ENCODE data around the gene MYH6. TPM values are rescaled to one million over a fixed set of nuclear protein-coding genes. Genes with fewer than 3 reads are reported as not detected.
"Not testable (repeated sequence)": the region's sequence is repeated elsewhere in the genome, so short reads cannot be mapped to it uniquely, and the experiment has no call there.

Gene MYH6
- total RNA-seq, 1 experiment from 2014 or later: not detected

DNA sequence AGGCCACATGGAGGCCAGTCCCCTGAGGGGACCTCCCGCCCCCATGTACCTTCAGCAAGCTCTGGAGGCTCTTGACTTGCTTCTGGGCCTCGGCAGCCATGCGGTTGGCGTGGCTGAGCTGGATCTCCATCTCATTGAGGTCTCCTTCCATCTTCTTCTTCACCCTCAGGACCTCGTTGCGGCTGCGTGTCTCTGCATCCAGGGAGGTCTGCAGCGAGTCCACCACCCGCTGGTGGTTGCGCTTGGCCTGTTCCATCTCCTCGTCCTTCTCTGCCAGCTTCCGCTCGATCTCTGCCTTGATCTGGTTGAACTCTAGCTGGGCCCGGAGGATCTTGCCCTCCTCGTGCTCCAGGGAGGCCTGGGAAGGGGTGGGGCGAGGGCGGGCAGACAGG lies 21.8 kb downstream of the MYH6 start:
- CTCF ChIA-PET: interaction anchor here (0.6 kb wide), 1 partner anchor 67 kb away, joined by 8 read pairs; no protein-coding TSS in a partner anchor
- H3K4me1 ChIP-seq (ENCODE audit: control insufficient read depth, insufficient read depth, low read length); H3K27me3 ChIP-seq (ENCODE audit: control insufficient read depth, insufficient read depth, low read length); BruUV-seq (replicated peaks); intact Hi-C loops (cut with micrococcal nuclease; ENCODE audit: unreplicated experiment); DNase-seq (ENCODE audit: low read depth, low spot score); H3K36me3 ChIP-seq (ENCODE audit: control insufficient read depth, insufficient read depth, low read length); in situ Hi-C loops (cut with HindIII; ENCODE audit: low pct_unique_long_range_greater_than_20kb, low sequenced_read_pairs); H3K4me3 ChIP-seq (ENCODE audit: low read depth in 2 of 2, low read length in 2 of 2); ATAC-seq; POLR2A ChIA-PET; H3K9me3 ChIP-seq (ENCODE audit: control insufficient read depth, insufficient read depth, low read depth, low read length); H3K27ac ChIP-seq (ENCODE audit: low read length): not testable (repeated sequence)

DNA sequence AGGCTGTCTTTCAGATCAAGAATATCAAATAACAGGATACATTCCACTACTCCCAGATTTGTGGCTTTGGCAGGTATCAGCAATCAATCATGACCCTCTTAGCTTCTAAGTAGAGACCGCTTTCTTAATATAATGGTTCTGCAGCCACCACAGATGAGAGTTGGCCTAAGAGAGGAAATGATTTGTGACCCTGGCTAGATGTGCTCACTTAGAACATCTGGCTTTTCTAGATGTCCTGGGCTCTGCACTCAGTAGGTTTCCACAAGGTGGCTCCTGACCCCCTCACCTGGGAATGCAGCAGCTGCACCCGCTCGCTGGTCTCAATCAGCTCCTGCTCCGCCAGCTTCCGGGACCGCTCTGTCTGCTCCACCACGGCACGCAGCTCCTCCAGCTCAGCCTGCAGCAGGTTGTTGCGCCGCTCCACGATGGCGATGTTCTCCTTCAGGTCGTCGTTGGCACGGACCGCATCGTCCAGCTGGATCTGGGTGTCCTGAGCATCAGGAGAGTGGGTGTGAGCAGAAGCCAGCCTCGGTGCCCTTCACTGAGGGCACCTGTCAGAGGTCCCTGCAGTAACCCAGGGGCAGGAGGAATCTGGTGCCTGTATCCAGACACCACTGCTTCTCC lies 22.3 kb downstream of the MYH6 start:
- no peaks in the 10 kb centered on the region for H3K4me1 ChIP-seq (ENCODE audit: control insufficient read depth, insufficient read depth, low read length)
- ATAC-seq: no peak
- H3K4me3 ChIP-seq (ENCODE audit: low read depth in 2 of 2, low read length in 2 of 2): no peak overlapping the region
- TF ChIP-seq SIN3A (IDR thresholded peaks at IDR 0.05; ENCODE audit: borderline replicate concordance, insufficient read depth, low read depth, low read length): no peak
- TF ChIP-seq, protein P1, sequence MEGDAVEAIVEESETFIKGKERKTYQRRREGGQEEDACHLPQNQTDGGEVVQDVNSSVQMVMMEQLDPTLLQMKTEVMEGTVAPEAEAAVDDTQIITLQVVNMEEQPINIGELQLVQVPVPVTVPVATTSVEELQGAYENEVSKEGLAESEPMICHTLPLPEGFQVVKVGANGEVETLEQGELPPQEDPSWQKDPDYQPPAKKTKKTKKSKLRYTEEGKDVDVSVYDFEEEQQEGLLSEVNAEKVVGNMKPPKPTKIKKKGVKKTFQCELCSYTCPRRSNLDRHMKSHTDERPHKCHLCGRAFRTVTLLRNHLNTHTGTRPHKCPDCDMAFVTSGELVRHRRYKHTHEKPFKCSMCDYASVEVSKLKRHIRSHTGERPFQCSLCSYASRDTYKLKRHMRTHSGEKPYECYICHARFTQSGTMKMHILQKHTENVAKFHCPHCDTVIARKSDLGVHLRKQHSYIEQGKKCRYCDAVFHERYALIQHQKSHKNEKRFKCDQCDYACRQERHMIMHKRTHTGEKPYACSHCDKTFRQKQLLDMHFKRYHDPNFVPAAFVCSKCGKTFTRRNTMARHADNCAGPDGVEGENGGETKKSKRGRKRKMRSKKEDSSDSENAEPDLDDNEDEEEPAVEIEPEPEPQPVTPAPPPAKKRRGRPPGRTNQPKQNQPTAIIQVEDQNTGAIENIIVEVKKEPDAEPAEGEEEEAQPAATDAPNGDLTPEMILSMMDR (IDR thresholded peaks at IDR 0.05): no peak
- TF ChIP-seq, protein P2, sequence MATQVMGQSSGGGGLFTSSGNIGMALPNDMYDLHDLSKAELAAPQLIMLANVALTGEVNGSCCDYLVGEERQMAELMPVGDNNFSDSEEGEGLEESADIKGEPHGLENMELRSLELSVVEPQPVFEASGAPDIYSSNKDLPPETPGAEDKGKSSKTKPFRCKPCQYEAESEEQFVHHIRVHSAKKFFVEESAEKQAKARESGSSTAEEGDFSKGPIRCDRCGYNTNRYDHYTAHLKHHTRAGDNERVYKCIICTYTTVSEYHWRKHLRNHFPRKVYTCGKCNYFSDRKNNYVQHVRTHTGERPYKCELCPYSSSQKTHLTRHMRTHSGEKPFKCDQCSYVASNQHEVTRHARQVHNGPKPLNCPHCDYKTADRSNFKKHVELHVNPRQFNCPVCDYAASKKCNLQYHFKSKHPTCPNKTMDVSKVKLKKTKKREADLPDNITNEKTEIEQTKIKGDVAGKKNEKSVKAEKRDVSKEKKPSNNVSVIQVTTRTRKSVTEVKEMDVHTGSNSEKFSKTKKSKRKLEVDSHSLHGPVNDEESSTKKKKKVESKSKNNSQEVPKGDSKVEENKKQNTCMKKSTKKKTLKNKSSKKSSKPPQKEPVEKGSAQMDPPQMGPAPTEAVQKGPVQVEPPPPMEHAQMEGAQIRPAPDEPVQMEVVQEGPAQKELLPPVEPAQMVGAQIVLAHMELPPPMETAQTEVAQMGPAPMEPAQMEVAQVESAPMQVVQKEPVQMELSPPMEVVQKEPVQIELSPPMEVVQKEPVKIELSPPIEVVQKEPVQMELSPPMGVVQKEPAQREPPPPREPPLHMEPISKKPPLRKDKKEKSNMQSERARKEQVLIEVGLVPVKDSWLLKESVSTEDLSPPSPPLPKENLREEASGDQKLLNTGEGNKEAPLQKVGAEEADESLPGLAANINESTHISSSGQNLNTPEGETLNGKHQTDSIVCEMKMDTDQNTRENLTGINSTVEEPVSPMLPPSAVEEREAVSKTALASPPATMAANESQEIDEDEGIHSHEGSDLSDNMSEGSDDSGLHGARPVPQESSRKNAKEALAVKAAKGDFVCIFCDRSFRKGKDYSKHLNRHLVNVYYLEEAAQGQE (IDR thresholded peaks at IDR 0.05; ENCODE audit: insufficient read depth in 1 of 2, low read depth in 2 of 2, low read length in 1 of 2): no peak
- TF ChIP-seq POLR2AphosphoS5 (IDR thresholded peaks at IDR 0.05; ENCODE audit: low read depth, low read length): no peak
- TF ChIP-seq TCF7L2 (IDR thresholded peaks at IDR 0.05; ENCODE audit: low read depth, low read length): no peak
- H3K36me3 ChIP-seq (ENCODE audit: control insufficient read depth, insufficient read depth, low read length): no peaks in the 10 kb centered on the region
- in situ Hi-C loops (cut with HindIII; ENCODE audit: low pct_unique_long_range_greater_than_20kb, low sequenced_read_pairs): no loop called here
- POLR2A ChIA-PET: no interaction called here
- H3K9me3 ChIP-seq (ENCODE audit: control insufficient read depth, insufficient read depth, low read depth, low read length): no peaks in the 10 kb centered on the region
- H3K27me3 ChIP-seq (ENCODE audit: control insufficient read depth, insufficient read depth, low read length): no peaks in the 10 kb centered on the region
- intact Hi-C loops (cut with micrococcal nuclease; ENCODE audit: unreplicated experiment): no loop called here
- BruUV-seq (replicated peaks): no TSS peak
- DNase-seq (ENCODE audit: low read depth, low spot score): no peak
- H3K27ac ChIP-seq (ENCODE audit: low read length): no peak overlapping the region
- CTCF ChIA-PET: interaction anchor here (0.6 kb wide), 1 partner anchor 66 kb away, joined by 8 read pairs; no protein-coding TSS in a partner anchor

DNA sequence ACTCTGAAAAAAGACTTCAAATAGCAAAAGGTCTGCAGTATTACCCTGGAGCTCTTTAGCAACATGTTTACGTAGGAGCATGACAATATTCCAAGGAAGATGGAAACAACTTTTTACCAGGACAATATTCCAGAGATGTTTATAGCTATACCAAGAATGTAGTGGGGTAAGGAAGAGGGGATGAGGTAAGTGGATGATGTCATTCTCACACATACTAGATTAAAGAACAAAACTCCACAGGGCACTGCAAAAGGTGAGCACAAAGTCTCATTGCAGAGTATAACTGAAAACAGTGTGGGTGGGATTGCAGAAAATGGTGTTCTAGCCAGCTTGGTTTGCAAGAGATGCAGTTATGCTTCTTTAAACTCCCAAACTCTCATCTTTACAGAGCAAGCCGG lies 22.8 kb downstream of the MYH6 start:
- ATAC-seq: no peak
- DNase-seq (ENCODE audit: low read depth, low spot score): no peak
- Histone ChIP-seq H3K36me3 (ENCODE audit: control insufficient read depth, insufficient read depth, low read length) (no peaks in the 10 kb centered on the region), H3K4me1 (ENCODE audit: control insufficient read depth, insufficient read depth, low read length) (no peaks in the 10 kb centered on the region), H3K27ac (ENCODE audit: low read length) (no peak overlapping the region), H3K9me3 (ENCODE audit: control insufficient read depth, insufficient read depth, low read depth, low read length) (no peaks in the 10 kb centered on the region), H3K27me3 (ENCODE audit: control insufficient read depth, insufficient read depth, low read length) (no peaks in the 10 kb centered on the region), H3K4me3 (ENCODE audit: low read depth in 2 of 2, low read length in 2 of 2) (no peak overlapping the region)
- BruUV-seq (replicated peaks): no TSS peak
- TF ChIP-seq SIN3A (IDR thresholded peaks at IDR 0.05; ENCODE audit: borderline replicate concordance, insufficient read depth, low read depth, low read length) (no peak), TCF7L2 (IDR thresholded peaks at IDR 0.05; ENCODE audit: low read depth, low read length) (no peak), POLR2AphosphoS5 (IDR thresholded peaks at IDR 0.05; ENCODE audit: low read depth, low read length) (no peak)
- TF ChIP-seq, protein P1 (IDR thresholded peaks at IDR 0.05): no peak
- TF ChIP-seq, protein P2 (IDR thresholded peaks at IDR 0.05; ENCODE audit: insufficient read depth in 1 of 2, low read depth in 2 of 2, low read length in 1 of 2): no peak
- in situ Hi-C loops (cut with HindIII; ENCODE audit: low pct_unique_long_range_greater_than_20kb, low sequenced_read_pairs): no loop called here
- intact Hi-C loops (cut with micrococcal nuclease; ENCODE audit: unreplicated experiment): no loop called here
- ChIA-PET CTCF (no interaction called here), POLR2A (no interaction called here)
